ENCODE measurements around the gene LUC7L3. TPM values are rescaled to one million over a fixed set of nuclear protein-coding genes. Genes with fewer than 3 reads are reported as not detected.

LUC7L3 gene
- total RNA-seq, 1 experiment from 2014 or later, result 184 TPM

DNA sequence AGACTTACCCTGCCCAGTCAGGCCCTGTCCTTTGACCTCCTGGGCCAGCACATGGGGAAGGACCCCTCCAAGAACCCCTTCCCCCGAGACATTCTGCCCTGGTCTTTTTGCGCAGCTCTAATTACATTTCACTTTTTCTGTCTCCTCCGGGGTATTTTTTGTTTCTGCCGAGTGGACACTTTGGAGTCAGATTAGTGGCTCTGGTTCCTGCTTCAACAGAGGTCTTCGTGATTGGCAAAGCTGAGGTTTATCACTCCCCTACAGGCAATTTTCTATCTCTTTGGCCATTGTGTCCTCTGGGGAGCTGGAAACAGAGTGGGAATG, 35.2 kb upstream of the LUC7L3 start:
- no peak for DNase-seq (ENCODE audit: low read depth, low spot score)
- CTCF ChIA-PET, result interaction anchor here (0.9 to 2.3 kb wide), 6 partner anchors 11 to 134 kb away, joined by 3 to 11 read pairs (median 6); no protein-coding TSS in a partner anchor
- Histone ChIP-seq H3K79me2 (ENCODE audit: insufficient read depth, low read length) (no peaks in the 10 kb centered on the region), H3K36me3 (ENCODE audit: control insufficient read depth in 1 of 2, insufficient read depth in 2 of 2, low read length in 2 of 2) (no peaks in the 10 kb centered on the region), H3K4me3 (replicated peaks in 1 of 2; ENCODE audit: low read depth in 1 of 2, low read length in 2 of 2) (peak overlapping the region in 1 of 2 experiments; percentile 48; a peak in 1 of 4 replicates), H3K9ac (ENCODE audit: low read length) (peak overlapping the region; percentile 71), H3K27me3 (ENCODE audit: insufficient read depth, low read length) (no peaks in the 10 kb centered on the region), H3K27ac (ENCODE audit: low read depth, low read length) (peak overlapping the region; percentile 97), H3K9me3 (ENCODE audit: control insufficient read depth in 1 of 2, insufficient read depth in 1 of 2, low read depth in 1 of 2, low read length in 2 of 2) (no peaks in the 10 kb centered on the region), H4K20me1 (ENCODE audit: insufficient read depth) (no peaks in the 10 kb centered on the region), H3K4me1 (ENCODE audit: control insufficient read depth in 1 of 2, insufficient read depth in 2 of 2, low read length in 2 of 2) (peaks cover 74 to 91% of the 10 kb centered on the region in 2 experiments), H3K4me2 (ENCODE audit: low read length) (peak overlapping the region; percentile 79), H3K9me2 (ENCODE audit: insufficient read depth) (no peaks in the 10 kb centered on the region), H2AFZ (ENCODE audit: low read depth, low read length, poor library complexity, severe bottlenecking) (no peak overlapping the region)
- RAD21 ChIA-PET (ENCODE audit: low non-redundant PET in 1 of 2, low total read pairs in 2 of 2, uncharacterized antibody in 2 of 2, unreplicated experiment in 2 of 2), result interaction anchor here in 1 of 2 experiments (0.8 to 1.7 kb wide), 2 partner anchors 46 to 54 kb away, joined by 4 to 5 read pairs; no protein-coding TSS in a partner anchor
- BruUV-seq (replicated peaks), result no TSS peak
- intact Hi-C loops (cut with micrococcal nuclease), result no loop called here
- ATAC-seq, result no peak
- TF ChIP-seq CBX3 (IDR thresholded peaks at IDR 0.05; ENCODE audit: low read depth), result 0 out of 2 replicates have a peak, but pooled peaks have one; percentile 2
- TF ChIP-seq EZH2 (IDR thresholded peaks at IDR 0.05), result no peak
- TF ChIP-seq SRF (IDR thresholded peaks at IDR 0.05; ENCODE audit: low read depth), result no peak
- POLR2A ChIA-PET, result interaction anchor here (1.2 to 4.9 kb wide), 6 partner anchors 17 to 48 kb away, joined by 3 to 36 read pairs (median 6); partner anchors contain the start of gene LUC7L3

DNA sequence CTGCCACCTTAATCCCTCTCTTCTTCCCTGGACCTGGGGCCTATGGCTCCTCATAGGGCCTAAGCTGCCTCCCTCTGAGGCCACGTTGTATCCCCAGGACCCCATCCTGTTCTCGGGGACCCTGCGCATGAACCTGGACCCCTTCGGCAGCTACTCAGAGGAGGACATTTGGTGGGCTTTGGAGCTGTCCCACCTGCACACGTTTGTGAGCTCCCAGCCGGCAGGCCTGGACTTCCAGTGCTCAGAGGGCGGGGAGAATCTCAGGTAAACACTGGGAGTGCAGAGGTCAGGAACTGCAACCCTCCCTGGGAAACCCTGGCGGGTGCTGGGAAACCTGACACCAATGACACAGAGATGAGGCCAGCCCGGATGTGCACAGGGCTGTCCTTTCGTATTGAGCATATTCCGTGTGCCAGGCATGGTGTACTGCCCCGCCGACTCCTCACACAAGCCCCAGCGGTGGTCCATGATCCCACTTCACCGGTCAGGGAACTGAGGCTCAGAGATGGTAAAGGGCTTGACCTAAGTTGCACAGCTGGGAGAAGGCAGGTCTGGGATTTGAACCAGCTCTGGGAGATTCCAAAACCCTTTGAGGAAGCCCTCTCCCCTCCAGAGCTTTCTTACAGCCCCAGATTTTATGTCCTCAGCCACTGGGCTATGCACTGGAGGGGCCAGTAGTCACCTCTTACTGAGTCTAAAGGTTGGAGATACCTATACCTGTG, 34.6 kb upstream of the LUC7L3 start:
- CTCF ChIA-PET, result interaction anchor here (0.9 to 2.3 kb wide), 8 partner anchors 10 to 134 kb away, joined by 3 to 11 read pairs (median 6); no protein-coding TSS in a partner anchor
- TSS peak; percentile 36 for BruUV-seq (replicated peaks)
- peak overlapping the region; percentile 71 for H3K9ac ChIP-seq (ENCODE audit: low read length)
- intact Hi-C loops (cut with micrococcal nuclease), result no loop called here
- no peaks in the 10 kb centered on the region for H3K36me3 ChIP-seq (ENCODE audit: control insufficient read depth in 1 of 2, insufficient read depth in 2 of 2, low read length in 2 of 2)
- ATAC-seq, result peak; percentile 39
- H3K4me2 ChIP-seq (ENCODE audit: low read length), result peak overlapping the region; percentile 79
- POLR2A ChIA-PET, result interaction anchor here (0.8 to 4.9 kb wide), 10 partner anchors 8 to 125 kb away, joined by 3 to 36 read pairs (median 6); partner anchors contain the start of gene LUC7L3
- H3K27ac ChIP-seq (ENCODE audit: low read depth, low read length), result peak overlapping the region; percentile 97
- H3K27me3 ChIP-seq (ENCODE audit: insufficient read depth, low read length), result no peaks in the 10 kb centered on the region
- no peak overlapping the region for H2AFZ ChIP-seq (ENCODE audit: low read depth, low read length, poor library complexity, severe bottlenecking)
- H3K4me1 ChIP-seq (ENCODE audit: control insufficient read depth in 1 of 2, insufficient read depth in 2 of 2, low read length in 2 of 2), result peaks cover 79 to 96% of the 10 kb centered on the region in 2 experiments
- H3K9me3 ChIP-seq (ENCODE audit: control insufficient read depth in 1 of 2, insufficient read depth in 1 of 2, low read depth in 1 of 2, low read length in 2 of 2), result no peaks in the 10 kb centered on the region
- no peaks in the 10 kb centered on the region for H4K20me1 ChIP-seq (ENCODE audit: insufficient read depth)
- no peak for DNase-seq (ENCODE audit: low read depth, low spot score)
- no peaks in the 10 kb centered on the region for H3K9me2 ChIP-seq (ENCODE audit: insufficient read depth)
- peak overlapping the region; percentile 18 to 48 for H3K4me3 ChIP-seq (replicated peaks in 1 of 2; ENCODE audit: low read depth in 1 of 2, low read length in 2 of 2)
- no peaks in the 10 kb centered on the region for H3K79me2 ChIP-seq (ENCODE audit: insufficient read depth, low read length)
- RAD21 ChIA-PET (ENCODE audit: low non-redundant PET in 1 of 2, low total read pairs in 2 of 2, uncharacterized antibody in 2 of 2, unreplicated experiment in 2 of 2), result interaction anchor here (0.8 to 1.7 kb wide), 3 partner anchors 46 to 54 kb away, joined by 3 to 5 read pairs (median 3); no protein-coding TSS in a partner anchor
- TF ChIP-seq RAD21 (IDR thresholded peaks at IDR 0.05; ENCODE audit: low read depth) (no peak), ZNF274 (IDR thresholded peaks at IDR 0.05; ENCODE audit: low read depth, low read length) (no peak), SP1 (IDR thresholded peaks at IDR 0.05; ENCODE audit: low read depth) (peak; percentile 59), EGR1 (IDR thresholded peaks at IDR 0.05; ENCODE audit: low read depth) (no peak), EZH2phosphoT487 (IDR thresholded peaks at IDR 0.05; ENCODE audit: borderline replicate concordance) (no peak), EZH2 (IDR thresholded peaks at IDR 0.05) (no peak), CEBPB (IDR thresholded peaks at IDR 0.05; ENCODE audit: low read depth) (no peak), FOSL1 (IDR thresholded peaks at IDR 0.05; ENCODE audit: low read depth) (no peak), POLR2A (IDR thresholded peaks at IDR 0.05; ENCODE audit: borderline replicate concordance, extremely low read depth, insufficient read depth, insufficient read length) (peak; percentile 81), POLR2AphosphoS5 (IDR thresholded peaks at IDR 0.05; ENCODE audit: low read depth, low read length) (peak; percentile 62)
- TF ChIP-seq, protein P1, sequence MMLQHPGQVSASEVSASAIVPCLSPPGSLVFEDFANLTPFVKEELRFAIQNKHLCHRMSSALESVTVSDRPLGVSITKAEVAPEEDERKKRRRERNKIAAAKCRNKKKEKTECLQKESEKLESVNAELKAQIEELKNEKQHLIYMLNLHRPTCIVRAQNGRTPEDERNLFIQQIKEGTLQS (IDR thresholded peaks at IDR 0.05), result no peak
- TF ChIP-seq, protein P2, sequence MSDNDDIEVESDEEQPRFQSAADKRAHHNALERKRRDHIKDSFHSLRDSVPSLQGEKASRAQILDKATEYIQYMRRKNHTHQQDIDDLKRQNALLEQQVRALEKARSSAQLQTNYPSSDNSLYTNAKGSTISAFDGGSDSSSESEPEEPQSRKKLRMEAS (IDR thresholded peaks at IDR 0.05), result peak; percentile 42; the same call in 1 of the 2 replicates
- TF ChIP-seq, protein P3, sequence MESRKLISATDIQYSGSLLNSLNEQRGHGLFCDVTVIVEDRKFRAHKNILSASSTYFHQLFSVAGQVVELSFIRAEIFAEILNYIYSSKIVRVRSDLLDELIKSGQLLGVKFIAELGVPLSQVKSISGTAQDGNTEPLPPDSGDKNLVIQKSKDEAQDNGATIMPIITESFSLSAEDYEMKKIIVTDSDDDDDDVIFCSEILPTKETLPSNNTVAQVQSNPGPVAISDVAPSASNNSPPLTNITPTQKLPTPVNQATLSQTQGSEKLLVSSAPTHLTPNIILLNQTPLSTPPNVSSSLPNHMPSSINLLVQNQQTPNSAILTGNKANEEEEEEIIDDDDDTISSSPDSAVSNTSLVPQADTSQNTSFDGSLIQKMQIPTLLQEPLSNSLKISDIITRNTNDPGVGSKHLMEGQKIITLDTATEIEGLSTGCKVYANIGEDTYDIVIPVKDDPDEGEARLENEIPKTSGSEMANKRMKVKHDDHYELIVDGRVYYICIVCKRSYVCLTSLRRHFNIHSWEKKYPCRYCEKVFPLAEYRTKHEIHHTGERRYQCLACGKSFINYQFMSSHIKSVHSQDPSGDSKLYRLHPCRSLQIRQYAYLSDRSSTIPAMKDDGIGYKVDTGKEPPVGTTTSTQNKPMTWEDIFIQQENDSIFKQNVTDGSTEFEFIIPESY (IDR thresholded peaks at IDR 0.05; ENCODE audit: extremely low read depth, insufficient replicate concordance, low read length), result peak; percentile 32
